Forelimb muscle (tissue), 1 donor: ENCODE data around the gene CAGE1. TPM values are rescaled to one million over a fixed set of nuclear protein-coding genes. Genes with fewer than 3 reads are reported as not detected.

Source experiments
- DNase-seq: peaks from one replicate; pipeline ENCODE4 v3.0.0-alpha.2; 2013; ENCODE audit warnings: low read depth
- polyA plus RNA-seq: library from polyadenylated mRNA; unstranded; fragments of 120-200 nt; gene quantifications from one replicate; pipeline ENCODE4 v1.2.1, GENCODE V29; 2013; ENCODE audit not compliant: insufficient read length

The CAGE1 gene
- polyA plus RNA-seq, 1 donor: 0.10 TPM

- peak; percentile 35 for DNase-seq
Observed at GRCh38 chr6:7311917-7312615, 77.5 kb downstream of the CAGE1 start.

DNA sequence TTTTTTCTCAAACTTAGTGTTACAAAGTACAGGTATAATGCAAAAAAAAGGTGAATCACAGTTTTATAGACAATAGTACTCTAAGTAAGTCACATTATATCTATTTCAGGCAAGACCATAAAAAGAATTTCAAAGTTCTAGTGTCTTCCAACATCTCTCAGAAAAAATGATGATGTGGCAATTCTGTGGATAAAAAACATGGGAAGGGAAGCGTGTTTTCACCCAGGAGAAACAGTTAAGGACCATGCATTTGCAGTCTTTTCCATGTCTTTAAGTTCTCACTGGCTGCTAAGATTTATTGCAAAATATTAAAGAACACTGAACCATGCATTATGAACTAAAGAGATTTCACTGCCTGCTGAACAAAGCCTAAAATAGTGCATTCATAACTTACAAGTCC, 78.4 kb downstream of the CAGE1 start:
- no peak for DNase-seq

DNA sequence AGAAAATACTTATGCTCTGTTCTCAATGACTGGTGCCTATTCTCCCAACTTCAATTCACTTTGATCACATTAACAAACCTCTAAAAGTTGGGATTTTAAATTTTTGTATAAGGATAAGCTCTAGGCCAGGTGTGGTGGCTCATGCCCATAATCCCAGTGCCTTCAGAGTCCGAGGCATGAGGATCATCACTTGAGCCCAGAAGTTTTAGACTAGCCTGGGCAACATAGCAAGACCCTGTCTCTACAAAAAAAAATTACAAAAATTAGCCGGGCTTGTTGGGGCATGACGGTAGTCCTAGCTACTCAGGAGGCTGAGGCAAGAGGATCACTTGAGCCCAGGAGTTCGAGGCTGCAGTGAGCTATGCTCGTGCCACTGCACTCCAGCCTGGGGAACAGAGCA, 80.5 kb downstream of the CAGE1 start:
- no peak for DNase-seq

GRCh38 chr6:7307533-7307932, 82.0 kb downstream of the CAGE1 start:
- no peak for DNase-seq

GRCh38 chr6:7304821-7305220, 84.7 kb downstream of the CAGE1 start:
- no peak for DNase-seq

GRCh38 chr6:7301702-7302101, 87.8 kb downstream of the CAGE1 start:
- DNase-seq: no peak

DNA sequence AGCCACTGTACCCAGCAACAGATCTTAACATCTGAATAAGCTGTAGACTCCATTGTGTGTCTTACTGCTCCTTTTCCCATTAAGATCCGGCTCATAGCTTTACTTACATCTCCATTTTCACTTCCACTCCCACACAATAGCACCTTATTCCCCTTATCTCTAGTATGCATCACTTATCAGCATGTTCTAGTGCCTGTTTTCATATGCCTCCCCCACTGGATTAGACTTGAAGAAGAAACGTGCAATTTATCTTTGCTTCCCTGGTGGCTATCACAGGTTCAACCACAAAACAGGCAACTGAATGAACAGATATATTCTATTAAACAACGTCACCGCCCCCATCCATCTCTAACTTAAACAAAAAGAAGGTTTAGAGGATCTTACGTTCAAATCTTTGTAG, 88.6 kb downstream of the CAGE1 start:
- DNase-seq: no peak

DNA sequence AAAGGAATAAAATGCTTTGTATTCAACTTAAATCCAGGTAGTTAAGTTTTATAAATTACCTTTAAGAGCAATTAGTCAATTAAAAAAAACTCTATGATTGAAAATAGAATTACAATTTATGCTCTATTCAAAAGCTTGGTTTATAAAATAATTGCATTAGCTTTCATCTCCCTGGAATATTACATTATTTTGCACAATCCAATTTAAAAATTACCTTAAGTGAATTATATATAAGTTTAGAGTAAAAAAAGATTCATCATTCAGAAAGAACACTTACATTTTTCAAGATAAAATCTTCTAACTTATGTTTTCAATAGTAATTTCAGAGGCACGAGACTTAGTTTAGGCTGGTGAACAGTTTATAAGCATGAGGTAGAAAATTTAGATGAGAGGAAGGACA, 91.4 kb downstream of the CAGE1 start:
- no peak for DNase-seq

DNA sequence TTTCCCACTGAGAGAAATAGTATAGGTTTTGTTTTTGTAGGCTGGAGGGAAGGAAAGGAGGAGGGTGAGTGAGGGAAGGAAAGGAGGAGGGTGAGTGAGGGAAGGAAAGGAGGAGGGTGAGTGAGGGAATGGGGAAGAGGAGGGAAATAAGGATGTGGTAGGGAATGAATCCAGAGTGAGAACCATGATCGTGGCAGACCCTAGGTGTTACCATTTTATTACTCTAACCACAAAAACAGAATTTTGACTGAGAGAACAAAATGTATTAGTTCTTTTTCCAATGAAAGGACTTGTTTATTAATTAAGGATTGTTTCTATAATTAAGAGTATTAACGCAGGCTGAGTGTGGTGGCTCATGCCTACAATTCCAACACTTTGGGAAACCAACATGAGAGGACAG, 92.9 kb downstream of the CAGE1 start:
- no peak for DNase-seq

GRCh38 chr6:7295916-7296315, 93.6 kb downstream of the CAGE1 start:
- DNase-seq: no peak

DNA sequence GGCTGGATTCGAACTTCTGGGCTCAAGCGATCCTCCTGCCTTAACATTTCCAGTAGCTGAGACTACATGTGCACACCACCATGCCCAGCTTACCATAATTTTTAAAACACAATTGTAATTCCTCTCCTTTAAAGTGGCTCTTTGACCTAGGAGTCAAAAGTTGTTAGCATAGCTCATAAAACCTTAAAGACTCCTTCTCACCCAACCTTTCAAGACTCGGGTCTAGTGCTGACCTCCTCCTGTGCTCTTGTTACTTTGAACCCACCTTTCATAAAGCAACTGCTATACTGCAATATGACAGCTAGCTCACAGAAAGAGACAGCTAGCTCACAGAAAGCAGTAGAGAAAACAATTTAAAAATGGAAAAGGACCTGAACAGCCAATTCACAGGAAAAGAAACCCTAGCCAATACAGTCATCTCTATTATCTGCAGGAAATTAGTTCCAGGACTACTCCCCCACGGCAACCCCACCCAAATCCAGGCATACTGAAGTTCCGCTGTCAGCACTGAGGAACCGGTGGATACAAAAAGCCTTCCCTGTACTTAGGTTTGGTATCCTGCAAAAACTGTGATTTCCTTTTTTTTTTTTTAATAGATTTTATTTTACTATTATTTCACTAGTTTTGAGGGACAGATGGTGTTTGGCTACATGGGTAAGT, 96.8 kb downstream of the CAGE1 start:
- DNase-seq: no peak

DNA sequence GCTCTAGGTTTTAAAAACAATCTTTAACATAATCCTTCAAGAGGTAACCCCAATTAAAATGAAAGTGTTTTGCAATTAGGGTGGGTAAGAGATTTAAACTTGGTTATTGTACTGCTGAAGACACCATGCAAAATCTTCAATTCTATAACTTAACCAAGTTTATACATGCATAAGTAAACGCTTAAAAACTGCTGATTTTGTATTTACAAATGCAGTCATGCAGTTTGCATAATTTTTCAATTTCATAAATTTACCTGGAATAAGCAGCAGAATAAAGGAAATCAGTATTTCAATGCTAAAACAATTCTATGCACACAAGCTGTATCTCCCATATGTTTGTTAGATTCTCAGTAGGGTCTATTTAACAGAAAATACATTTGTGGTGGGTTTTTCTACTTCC, 99.5 kb downstream of the CAGE1 start:
- no peak for DNase-seq

DNA sequence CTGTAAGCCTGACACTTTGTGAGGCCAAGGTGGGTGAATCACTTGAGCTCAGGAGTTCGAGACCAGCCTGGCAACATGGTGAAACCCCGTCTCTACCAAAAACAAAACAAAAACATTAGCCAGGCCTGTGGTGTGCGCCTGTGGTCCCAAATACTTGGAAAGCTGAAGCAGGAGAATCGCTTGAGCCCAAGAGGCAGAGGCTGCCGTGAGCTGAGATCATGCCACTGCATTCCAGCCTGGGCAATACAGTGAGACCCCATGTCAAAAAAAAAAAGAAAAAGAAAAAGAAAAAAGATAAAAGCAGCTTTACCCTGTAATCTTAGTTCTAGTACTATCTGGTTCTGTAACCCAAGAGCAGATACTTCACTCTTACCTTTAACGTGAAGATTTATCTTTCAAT, 104.1 kb downstream of the CAGE1 start:
- no peak for DNase-seq

DNA sequence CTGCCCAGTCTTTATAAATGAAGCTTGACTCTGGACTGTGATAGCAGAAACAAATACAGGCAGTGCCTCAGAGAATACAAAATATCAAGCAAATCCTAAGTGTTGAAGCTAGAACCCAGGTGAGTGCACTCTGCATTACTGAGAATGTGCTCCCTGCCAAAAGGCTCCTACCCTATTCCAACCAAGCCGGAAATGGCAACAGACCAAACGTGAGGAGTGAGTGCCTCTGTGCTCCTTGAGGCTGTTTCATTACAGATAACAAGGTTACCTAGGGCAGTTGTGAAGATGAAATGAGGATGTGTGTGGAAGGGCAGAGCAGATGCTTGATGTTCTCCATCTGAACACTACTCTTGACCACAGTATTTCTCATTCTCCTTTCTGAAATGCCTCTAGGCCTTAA, 105.9 kb downstream of the CAGE1 start:
- DNase-seq: no peak

- no peak for DNase-seq
Observed at GRCh38 chr6:7282097-7282906, 107.2 kb downstream of the CAGE1 start.

Other genes with a start within 250 kb of the CAGE1 start
- gene SSR1, start 76.5 kb downstream of the CAGE1 start, polyA plus RNA-seq: 73.2 TPM
- gene RIOK1, start 66 bp upstream of the CAGE1 start, polyA plus RNA-seq: 23.0 TPM
- gene DSP, start 151.9 kb upstream of the CAGE1 start, polyA plus RNA-seq: 2.4 TPM
- 15.1 TPM for gene SNRNP48, start 200.5 kb upstream of the CAGE1 start, polyA plus RNA-seq